Measurements from ENCODE around the gene PLXNA2. TPM values are rescaled to one million over a fixed set of nuclear protein-coding genes. Genes with fewer than 3 reads are reported as not detected.

The PLXNA2 gene
- total and polyA plus RNA-seq, 2 donors (not counting 3 experiments of a cell fraction or from before 2014, with no cell fraction given) = 42.6 to 229 TPM

DNA sequence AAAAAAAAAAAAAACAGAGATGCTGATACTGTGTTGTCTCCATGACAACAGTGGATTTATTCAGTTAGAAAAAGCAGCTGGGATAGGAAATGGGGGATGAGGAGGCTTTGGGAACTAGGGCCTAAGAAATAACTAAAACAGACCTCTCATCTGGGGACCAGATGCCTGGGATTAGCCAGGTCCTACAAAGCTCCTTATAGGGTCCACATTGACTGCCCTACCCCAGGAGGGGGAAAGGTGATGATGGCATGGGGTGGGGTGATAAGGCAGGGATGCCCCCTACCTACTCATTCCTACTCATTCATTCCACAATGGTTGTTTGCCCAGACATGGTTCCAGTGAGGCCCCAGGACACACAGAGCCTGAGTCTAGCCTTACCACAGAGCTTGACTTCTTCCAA, 131.2 kb downstream of the PLXNA2 start:
- ChIA-PET CTCF (interaction anchor here (0.9 to 2.8 kb wide), 4 partner anchors 19 to 132 kb away, joined by 3 to 14 read pairs (median 5); partner anchors contain the start of gene PLXNA2), POLR2A (no interaction called here)
- intact Hi-C loops (cut with micrococcal nuclease) = no loop called here
- Histone ChIP-seq H3K4me1 (ENCODE audit: control insufficient read depth, extremely low read depth, insufficient read depth, low read length) (peaks cover 9% of the 10 kb centered on the region), H4K20me1 (replicated peaks; ENCODE audit: control insufficient read depth, extremely low read depth, insufficient read depth, low read length) (peaks cover 2% of the 10 kb centered on the region), H3K36me3 (ENCODE audit: control insufficient read depth in 2 of 2, extremely low read depth in 1 of 2, insufficient read depth in 2 of 2, low read length in 2 of 2) (peaks cover 12% of the 10 kb centered on the region in 2 experiments), H3K27me3 (ENCODE audit: control insufficient read depth in 2 of 2, insufficient read depth in 2 of 2, low read length in 2 of 2) (no peaks in the 10 kb centered on the region), H3K9me3 (replicated peaks; ENCODE audit: control insufficient read depth, insufficient read depth, low read length) (no peaks in the 10 kb centered on the region), H3K79me2 (ENCODE audit: control insufficient read depth, insufficient read depth, low read length) (peaks cover 91% of the 10 kb centered on the region), H3K27ac (ENCODE audit: insufficient read depth, low read depth, low read length) (no peak overlapping the region), H3K9ac (replicated peaks; ENCODE audit: extremely low read depth, insufficient read depth, low read length) (no peak overlapping the region), H2AFZ (ENCODE audit: low read depth, low read length) (no peak overlapping the region), H3K4me2 (ENCODE audit: insufficient read depth, low read length) (no peak overlapping the region), H3K9me1 (replicated peaks; ENCODE audit: control insufficient read depth, extremely low read depth, insufficient read depth, low read length) (no peaks in the 10 kb centered on the region), H3K4me3 (replicated peaks in 1 of 3; ENCODE audit: insufficient read depth in 1 of 3, low read depth in 1 of 3, low read length in 3 of 3) (no peak overlapping the region)
- BruUV-seq (replicated peaks) = no TSS peak
- FAIRE-seq = no peak
- dilution Hi-C loops (cut with MboI; ENCODE audit: extremely low pct_ligation_motif_present, low sequenced_read_pairs) = no loop called here
- no peak for DNase-seq (ENCODE audit: low read depth, low spot score)
- TF ChIP-seq FOS (IDR thresholded peaks at IDR 0.05; ENCODE audit: borderline replicate concordance, insufficient read depth, low read length) (no peak), EZH2 (IDR thresholded peaks at IDR 0.05; ENCODE audit: borderline replicate concordance, low read depth, low read length, severe bottlenecking) (no peak), MYC (IDR thresholded peaks at IDR 0.05; ENCODE audit: low read depth, low read length) (no peak), POLR2A (IDR thresholded peaks at IDR 0.05; ENCODE audit: low read depth, low read length) (no peak), POLR2AphosphoS5 (IDR thresholded peaks at IDR 0.05; ENCODE audit: insufficient read depth, low read depth, low read length) (no peak), GATA2 (IDR thresholded peaks at IDR 0.05; ENCODE audit: insufficient read depth, insufficient read length, low read depth, low read length) (no peak), JUN (IDR thresholded peaks at IDR 0.05; ENCODE audit: borderline replicate concordance, insufficient read depth, insufficient read length, low read depth) (no peak)
- TF ChIP-seq, protein P1, sequence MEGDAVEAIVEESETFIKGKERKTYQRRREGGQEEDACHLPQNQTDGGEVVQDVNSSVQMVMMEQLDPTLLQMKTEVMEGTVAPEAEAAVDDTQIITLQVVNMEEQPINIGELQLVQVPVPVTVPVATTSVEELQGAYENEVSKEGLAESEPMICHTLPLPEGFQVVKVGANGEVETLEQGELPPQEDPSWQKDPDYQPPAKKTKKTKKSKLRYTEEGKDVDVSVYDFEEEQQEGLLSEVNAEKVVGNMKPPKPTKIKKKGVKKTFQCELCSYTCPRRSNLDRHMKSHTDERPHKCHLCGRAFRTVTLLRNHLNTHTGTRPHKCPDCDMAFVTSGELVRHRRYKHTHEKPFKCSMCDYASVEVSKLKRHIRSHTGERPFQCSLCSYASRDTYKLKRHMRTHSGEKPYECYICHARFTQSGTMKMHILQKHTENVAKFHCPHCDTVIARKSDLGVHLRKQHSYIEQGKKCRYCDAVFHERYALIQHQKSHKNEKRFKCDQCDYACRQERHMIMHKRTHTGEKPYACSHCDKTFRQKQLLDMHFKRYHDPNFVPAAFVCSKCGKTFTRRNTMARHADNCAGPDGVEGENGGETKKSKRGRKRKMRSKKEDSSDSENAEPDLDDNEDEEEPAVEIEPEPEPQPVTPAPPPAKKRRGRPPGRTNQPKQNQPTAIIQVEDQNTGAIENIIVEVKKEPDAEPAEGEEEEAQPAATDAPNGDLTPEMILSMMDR (IDR thresholded peaks at IDR 0.05; ENCODE audit: extremely low read depth in 1 of 2, insufficient read depth in 1 of 2, low read depth in 1 of 2, low read length in 2 of 2) = no peak
- TF ChIP-seq, protein P2, sequence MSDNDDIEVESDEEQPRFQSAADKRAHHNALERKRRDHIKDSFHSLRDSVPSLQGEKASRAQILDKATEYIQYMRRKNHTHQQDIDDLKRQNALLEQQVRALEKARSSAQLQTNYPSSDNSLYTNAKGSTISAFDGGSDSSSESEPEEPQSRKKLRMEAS (IDR thresholded peaks at IDR 0.05; ENCODE audit: insufficient read depth, insufficient read length) = no peak
